GM21381 (cell line): Measurements from ENCODE around the gene BAG5.
A peak's percentile ranks its signal among the peaks of the same experiment; 100 is the strongest.

Experiments
- ATAC-seq: cut with Tn5 transposase; IDR thresholded peaks from one replicate; pipeline ENCODE4 v1.9.1; 2021; ENCODE audit warnings: mild to moderate bottlenecking, moderate library complexity; ENCODE audit not compliant: unreplicated experiment

Gene BAG5

GRCh38 chr14:103535891-103536565 lies 26.4 kb downstream of the BAG5 start:
- no peak for ATAC-seq

DNA sequence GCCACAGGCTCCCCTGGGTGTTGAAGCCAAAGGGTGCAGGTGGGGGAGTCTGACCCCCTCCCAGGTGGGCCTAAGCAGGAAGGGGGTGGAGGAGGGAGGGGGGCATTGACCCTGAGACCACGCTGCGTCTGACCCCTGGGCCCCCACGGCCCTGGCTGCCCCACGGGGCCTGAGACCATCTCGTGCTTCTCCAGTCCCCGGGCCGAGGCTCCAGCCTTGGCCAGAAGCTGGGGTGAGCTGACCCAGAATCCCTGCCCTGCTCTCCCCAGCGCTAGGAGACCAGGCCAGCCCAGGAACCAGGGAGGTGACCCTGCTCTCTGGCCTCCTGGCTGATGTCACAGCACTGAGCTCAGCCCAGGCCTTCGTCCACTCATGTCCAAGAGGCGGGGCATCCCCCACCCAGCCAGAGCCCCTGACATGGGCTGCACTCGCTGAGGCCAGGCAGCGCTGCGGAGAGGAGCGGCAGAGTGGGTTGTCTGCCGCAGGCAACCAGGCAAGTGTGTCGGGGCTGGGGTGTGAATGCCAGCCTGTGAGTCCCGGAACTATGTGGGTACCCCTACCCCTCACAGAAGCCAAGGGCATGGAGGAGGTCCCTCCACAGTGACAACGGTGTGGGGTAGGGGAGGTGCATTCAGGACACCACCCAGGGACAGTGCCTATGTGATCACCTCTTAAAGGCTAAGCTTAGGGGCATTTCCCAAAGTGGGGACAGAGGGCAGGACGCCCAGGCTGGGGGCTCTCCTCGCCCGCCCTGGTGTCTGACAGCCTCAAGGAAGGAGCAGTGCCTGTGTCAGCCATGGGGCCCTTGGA lies 27.2 kb downstream of the BAG5 start:
- ATAC-seq: no peak

DNA sequence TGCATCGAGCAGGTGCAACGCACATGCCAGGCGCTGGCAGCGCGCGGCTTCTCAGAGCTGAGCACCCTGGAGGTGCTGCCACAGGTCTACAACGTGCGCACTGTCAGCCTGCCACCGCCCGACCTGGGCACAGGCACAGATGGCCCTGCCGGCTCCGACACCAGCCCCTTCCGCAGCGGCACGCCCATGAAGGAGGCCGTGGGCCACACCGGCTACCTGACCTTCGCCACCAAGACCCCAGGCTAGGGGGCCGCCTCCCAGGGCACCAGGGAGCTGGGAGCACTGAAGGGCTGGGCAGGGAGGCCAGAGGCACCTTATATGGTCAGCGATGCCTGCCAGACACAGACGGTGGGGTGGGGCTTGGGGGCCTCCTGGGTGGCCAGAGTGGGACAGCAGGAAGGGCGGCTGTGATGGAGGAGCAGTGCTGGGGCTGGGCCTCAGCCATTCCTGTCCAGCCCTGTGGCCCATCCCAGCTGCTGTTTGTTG lies 27.8 kb downstream of the BAG5 start:
- no peak for ATAC-seq

DNA sequence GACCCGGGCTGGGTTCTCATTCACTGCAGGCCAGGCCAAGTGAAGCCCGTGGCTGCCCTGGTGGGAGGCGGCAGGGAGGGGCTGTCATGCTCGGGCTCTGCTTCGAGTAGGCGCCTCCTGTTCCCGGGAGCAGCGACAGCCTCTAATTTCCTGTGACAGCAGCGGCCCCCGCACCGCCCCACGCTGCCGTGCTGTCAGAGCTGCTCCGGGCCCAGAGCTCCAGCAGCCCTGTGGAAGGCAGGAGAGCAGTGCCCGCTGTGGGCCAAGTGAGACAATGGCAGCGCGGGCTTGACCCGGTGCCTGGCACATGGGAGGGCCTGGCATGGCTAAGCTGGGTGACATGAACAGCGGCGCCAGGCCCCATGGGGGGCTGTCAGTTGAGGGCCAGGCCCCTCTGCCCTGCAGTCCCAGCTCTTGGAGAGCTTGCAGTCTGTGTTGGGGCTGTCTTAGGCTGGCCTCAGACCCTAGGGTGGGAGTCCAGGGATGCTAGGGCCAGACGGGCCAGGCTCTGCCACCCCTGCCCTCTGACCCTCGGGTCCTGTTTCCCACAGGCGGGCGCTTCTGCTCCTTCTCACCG lies 28.4 kb downstream of the BAG5 start:
- ATAC-seq: no peak

DNA sequence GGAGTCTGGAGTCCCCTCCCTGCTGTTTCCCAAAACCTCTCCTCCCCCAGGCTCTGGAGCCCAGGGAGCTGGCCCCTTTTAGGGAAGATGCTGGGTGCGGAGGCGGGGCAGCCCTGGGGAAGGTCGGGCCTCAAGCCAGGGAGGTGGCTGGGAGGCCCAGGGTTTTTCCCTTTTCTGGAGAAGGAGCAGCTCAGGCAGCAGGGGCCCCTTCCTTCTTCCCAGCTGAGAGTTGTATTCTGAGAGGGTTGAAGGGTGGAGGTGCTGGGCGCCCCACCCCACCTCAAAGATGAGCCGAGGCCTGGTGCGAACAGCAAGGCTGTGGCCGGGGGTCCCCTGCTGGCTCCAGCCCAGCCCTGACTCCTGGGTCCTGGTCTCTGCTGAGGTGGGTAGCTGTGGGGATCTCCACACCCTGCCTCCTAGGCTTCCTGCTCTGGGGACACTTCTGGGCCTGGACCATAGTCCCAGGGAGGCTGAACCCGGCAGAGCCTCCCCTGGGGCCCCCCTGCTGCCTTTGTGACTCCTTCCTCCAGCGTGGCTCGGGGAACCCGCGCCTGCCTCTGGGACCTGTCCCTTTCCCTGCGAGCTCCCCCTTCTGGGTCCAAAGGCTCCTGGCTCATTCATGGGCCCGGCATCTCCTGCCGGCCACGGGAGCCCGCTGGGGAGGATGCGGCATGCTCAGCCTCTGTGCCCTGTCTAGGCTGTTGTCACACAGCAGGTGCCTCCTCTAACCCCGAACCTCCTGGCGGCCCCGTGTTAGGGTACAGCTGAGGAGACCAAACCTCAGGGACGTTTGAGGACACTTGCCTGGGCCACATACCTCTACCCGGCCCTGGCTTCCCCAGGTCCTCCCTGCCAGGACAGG lies 29.1 kb downstream of the BAG5 start:
- ATAC-seq: no peak

DNA sequence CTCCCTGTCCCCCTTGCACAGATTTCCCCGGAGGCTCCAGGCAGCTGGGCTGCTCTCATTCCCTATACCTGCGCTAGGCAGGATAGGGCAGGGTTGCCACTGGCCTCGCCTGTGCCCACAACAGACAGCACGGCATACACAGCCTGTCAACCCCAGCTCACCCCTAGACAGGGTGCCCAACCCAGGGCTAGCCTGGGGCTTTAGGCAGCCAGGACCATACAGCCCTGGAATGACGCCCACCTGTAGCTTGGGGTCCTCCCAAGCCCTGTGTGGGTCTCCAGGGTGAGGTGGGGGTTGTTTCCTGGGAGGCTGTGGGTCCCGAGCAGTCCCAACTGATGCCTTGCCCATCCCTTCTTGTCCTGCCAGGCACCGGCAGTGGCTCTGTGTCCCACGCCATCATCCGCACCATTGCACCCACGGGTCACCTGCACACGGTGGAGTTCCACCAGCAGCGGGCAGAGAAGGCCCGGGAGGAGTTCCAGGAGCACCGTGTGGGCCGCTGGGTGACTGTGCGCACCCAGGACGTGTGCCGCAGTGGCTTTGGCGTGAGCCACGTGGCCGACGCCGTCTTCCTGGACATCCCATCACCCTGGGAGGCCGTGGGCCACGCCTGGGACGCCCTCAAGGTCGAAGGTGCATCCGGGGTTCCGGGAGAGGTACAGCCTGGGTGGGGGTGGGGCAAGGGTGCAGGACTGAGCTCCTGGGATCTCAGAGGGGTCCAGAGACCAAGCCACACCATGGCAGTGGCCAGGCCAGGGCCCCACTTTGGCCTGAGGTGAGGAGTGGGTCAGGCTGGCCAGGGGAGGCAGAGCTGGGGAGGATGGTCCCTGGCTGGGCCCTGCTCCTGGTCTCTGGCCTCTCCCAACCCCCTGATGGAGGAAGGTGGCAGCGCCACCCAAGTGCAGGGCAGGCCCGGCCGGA lies 30.0 kb downstream of the BAG5 start:
- ATAC-seq: no peak

GRCh38 chr14:103531421-103532215 lies 30.8 kb downstream of the BAG5 start:
- ATAC-seq: no peak

DNA sequence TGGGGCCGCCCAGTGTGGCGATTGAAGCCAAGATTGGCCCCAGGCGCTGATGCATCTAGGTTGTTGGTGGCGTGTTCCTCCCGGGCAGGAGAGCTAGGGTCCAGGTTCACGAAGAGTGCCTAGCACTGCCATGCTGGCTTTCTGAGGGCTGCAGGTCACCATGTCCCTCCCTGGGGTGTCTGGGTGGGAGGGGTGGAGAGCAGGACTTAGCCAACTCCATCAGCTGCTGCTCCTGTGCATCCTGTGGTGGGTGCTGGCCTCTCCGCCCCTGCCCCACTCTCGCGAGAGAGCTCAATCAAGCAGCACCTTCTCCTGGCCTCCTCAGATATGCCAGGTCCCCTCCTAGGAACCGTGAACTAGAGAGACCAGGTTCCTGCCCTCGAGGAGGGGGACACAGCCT lies 31.6 kb downstream of the BAG5 start:
- ATAC-seq: no peak

GRCh38 chr14:103530390-103530789 lies 32.1 kb downstream of the BAG5 start:
- no peak for ATAC-seq

DNA sequence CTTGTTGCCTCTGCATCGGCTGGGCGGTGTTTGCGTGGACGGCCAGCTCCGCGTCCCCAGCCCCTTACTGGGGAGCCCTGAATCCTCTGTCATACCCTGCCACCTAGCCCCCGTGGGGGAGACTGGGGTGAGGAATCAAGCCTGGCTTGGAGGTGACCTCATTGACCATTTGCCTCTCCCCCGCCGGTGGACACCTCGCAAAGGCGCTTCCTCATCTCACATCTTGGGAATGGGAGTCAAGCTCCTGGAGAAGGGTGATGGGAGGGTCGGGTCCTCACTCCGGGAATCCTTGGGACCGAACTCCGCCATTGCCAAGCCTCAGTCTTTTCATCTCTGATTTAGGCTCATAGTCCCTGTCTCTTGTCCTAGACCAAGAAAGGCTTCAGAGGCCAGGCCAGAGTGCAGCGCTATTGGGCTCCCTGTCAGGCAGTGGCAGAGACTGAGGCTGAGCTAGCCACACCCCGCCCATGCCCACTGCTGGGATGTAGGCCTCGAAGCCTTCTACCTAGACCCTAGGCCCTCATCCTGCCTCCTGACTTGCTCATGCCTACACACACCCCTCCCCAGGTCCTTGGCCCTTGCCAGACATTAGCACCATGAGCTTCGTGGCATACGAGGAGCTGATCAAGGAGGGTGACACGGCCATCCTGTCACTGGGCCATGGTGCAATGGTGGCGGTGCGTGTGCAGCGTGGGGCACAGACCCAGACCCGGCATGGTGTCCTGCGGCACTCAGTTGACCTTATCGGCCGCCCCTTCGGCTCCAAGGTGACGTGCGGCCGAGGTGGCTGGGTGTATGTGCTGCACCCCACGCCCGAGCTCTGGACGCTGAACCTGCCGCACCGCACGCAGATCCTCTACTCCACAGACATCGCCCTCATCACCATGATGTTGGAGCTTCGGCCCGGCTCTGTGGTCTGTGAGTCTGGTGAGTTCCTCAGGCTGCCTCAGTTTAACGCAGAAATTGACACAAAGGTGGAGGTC lies 32.8 kb downstream of the BAG5 start:
- ATAC-seq: no peak

- peak; percentile 37 for ATAC-seq
These were observed 33.7 kb downstream of the BAG5 start, which contains the start of gene TRMT61A for GRCh38 chr14:103528587-103529382. Gene TRMT61A, plus strand, starts transcription at chr14:103529196. Its CDS starts 783 bp downstream, at chr14:103529979.

DNA sequence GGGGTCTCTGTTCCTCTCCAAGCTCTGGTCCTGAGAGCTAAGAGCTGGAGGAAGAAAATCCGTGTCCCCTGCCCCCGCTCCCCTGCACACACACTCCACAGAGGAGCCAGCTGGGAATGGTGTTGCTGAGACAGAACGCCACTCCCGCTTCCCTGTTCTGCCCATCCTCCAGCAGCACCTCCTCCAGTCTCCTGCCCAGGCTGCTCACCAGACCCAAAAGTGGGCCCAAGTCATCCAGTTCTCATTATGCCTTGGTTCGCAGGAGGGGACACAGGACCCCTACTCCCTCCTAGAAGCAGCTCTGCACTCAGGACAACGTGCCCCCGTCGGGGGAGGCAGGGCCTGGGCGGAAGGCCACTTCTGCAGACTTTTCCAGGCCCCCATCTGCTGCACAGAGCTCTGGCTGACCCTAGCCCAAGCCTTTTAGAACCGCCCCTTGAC lies 34.3 kb downstream of the BAG5 start:
- ATAC-seq: no peak

DNA sequence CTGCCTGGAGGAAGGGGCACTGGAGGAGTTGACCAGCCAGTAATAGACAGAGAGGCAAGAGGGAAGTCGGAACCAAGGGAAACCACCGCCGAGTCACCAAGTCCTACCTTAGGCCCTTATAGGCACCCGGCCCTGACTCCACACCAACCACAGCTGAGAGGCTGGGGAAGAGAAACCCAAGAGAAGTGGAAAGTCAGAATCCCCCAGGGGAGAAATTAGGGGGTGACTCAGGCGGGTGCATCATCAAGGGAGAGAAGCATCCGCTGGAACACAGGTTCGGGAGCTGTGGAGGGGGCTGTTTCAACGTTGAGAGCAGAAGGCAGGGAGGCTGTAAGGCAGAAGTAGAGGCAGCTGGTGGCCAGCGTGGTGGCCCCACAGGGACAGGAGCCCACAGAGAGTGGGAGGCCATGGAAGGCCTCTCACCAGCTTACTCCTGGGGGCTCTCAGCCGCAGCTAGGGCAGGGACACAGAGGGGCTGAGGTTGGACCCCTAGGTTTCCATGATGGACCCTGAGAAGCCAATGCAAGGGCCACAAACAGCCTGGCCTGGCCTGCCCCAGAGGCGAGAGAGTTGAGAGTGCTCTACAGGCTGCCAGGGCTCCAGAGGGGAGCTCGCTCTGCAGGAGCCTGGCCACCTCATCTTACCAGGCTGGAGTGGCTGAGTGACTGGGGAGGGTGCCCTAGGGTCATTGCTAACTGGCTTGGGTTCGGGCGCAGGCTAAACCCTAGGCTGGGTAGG lies 34.9 kb downstream of the BAG5 start:
- ATAC-seq: peak; percentile 59

DNA sequence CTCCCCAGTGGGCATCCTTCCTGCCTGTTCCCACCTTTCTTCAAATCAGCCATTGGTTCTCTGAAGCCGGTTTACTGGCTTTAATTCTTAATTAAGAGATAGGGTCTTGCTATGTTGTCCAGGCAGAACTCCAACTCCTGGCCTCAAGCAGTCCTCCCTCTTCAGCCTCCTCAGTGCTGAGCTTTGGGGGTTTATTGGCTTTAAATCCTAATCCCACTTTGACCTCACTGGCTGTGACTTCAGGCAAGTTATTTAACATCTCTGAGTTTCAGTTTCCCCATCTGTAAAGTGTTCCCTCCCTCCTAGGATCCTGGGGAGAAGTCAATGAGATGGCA lies 35.6 kb downstream of the BAG5 start:
- no peak for ATAC-seq

GRCh38 chr14:103526247-103526913 lies 36.1 kb downstream of the BAG5 start:
- ATAC-seq: no peak
